Liver (tissue), 9 donors: ENCODE measurements around the gene AHI1. TPM values are rescaled to one million over a fixed set of nuclear protein-coding genes. Genes with fewer than 3 reads are reported as not detected.

Source experiments
- DNase-seq: peaks from one replicate; pipeline ENCODE4 v3.0.0-alpha.2; 2017; ENCODE audit warnings: low spot score
- H3K27ac ChIP-seq, 2 donors: one replicate each; pipeline ENCODE4 v1.7.0; 2013; ENCODE audit warnings: inconsistent platforms in 2 of 2, low read length in 2 of 2, control low read depth in 1 of 2, low read depth in 1 of 2, mild to moderate bottlenecking in 1 of 2
- H3K27me3 ChIP-seq, 4 donors: one replicate each; pipeline versions ENCODE4 v1.6.1 to v1.7.0; 2013; ENCODE audit warnings: low read length in 3 of 4, inconsistent platforms in 1 of 4, mild to moderate bottlenecking in 1 of 4, moderate library complexity in 1 of 4; ENCODE audit not compliant: control insufficient read depth in 4 of 4, insufficient read depth in 4 of 4
- H3K36me3 ChIP-seq, 4 donors: one replicate each; pipeline versions ENCODE4 v1.6.1 to v1.7.0; 2013; ENCODE audit warnings: low read length in 3 of 4, mild to moderate bottlenecking in 3 of 4, low read depth in 1 of 4, moderate library complexity in 1 of 4; ENCODE audit not compliant: control insufficient read depth in 4 of 4, insufficient read depth in 3 of 4
- H3K4me1 ChIP-seq, 4 donors: one replicate each; pipeline versions ENCODE4 v1.6.1 to v1.7.0; 2013; ENCODE audit warnings: low read length in 3 of 4, mild to moderate bottlenecking in 3 of 4, moderate library complexity in 1 of 4; ENCODE audit not compliant: control insufficient read depth in 4 of 4, insufficient read depth in 4 of 4
- H3K4me3 ChIP-seq, 3 donors: one replicate each; pipeline versions ENCODE4 v1.6.1 to v1.7.0; 2013; ENCODE audit warnings: low read length in 3 of 3, control low read depth in 1 of 3, low read depth in 1 of 3, mild to moderate bottlenecking in 1 of 3
- H3K9ac ChIP-seq, 2 donors: one replicate each; pipeline ENCODE4 v1.7.0; 2013; ENCODE audit warnings: low read length in 2 of 2, mild to moderate bottlenecking in 2 of 2, moderate library complexity in 2 of 2, control low read depth in 1 of 2, low read depth in 1 of 2
- H3K9me3 ChIP-seq, 4 donors: one replicate each; pipeline versions ENCODE4 v1.6.1 to v1.7.0; 2013; ENCODE audit warnings: low read length in 3 of 4; ENCODE audit not compliant: control insufficient read depth in 4 of 4
- ATF3 ChIP-seq: IDR thresholded peaks from 2 replicates; pipeline ENCODE4 v1.6.1; 2016; ENCODE audit warnings: antibody characterized with exemption
- FOXA2 ChIP-seq: IDR thresholded peaks from 2 replicates; pipeline ENCODE4 v1.6.1; 2016; ENCODE audit warnings: antibody characterized with exemption
- GABPA ChIP-seq, 2 donors: IDR thresholded peaks in 1 of 2; conservative IDR thresholded peaks in 1 of 2; 2 replicates each; pipeline ENCODE4 v1.6.1; 2016; ENCODE audit warnings: antibody characterized with exemption in 2 of 2, mild to moderate bottlenecking in 1 of 2, moderate library complexity in 1 of 2
- HNF4A ChIP-seq, 2 donors: conservative IDR thresholded peaks; 2 replicates each; pipeline ENCODE4 v1.6.1; 2016; ENCODE audit warnings: antibody characterized with exemption in 2 of 2, mild to moderate bottlenecking in 2 of 2
- HNF4G ChIP-seq: IDR thresholded peaks from 2 replicates; pipeline ENCODE4 v1.6.1; 2016; ENCODE audit warnings: antibody characterized with exemption
- JUND ChIP-seq, 2 donors: IDR thresholded peaks; 2 replicates each; pipeline ENCODE4 v1.6.1; 2016; ENCODE audit warnings: antibody characterized with exemption in 2 of 2
- RAD21 ChIP-seq, 2 donors: IDR thresholded peaks; 2 replicates each; pipeline ENCODE4 v1.6.1; 2016; ENCODE audit warnings: antibody characterized with exemption in 2 of 2, mild to moderate bottlenecking in 2 of 2
- RXRA ChIP-seq, 2 donors: IDR thresholded peaks; 2 replicates each; pipeline ENCODE4 v1.6.1; 2017 to 2018; ENCODE audit warnings: antibody characterized with exemption in 2 of 2, mild to moderate bottlenecking in 1 of 2
- TAF1 ChIP-seq: conservative IDR thresholded peaks from 2 replicates; pipeline ENCODE4 v1.6.1; 2016; ENCODE audit warnings: antibody characterized with exemption, mild to moderate bottlenecking
- WGBS: extraction: QIAGEN DNeasy Blood & Tissue Kit; methylation state at CpG from one replicate; pipeline ENCODE4 v1.1.7; 2013; 5-methylcytosine and 5-hydroxymethylcytosine counted together
- polyA plus RNA-seq, 2 donors: library from polyadenylated mRNA; stranded (reverse) in 1 of 2; unstranded in 1 of 2; fragments of 200-250 nt in 1 of 2; fragments of >200 nt in 1 of 2; fragmentation: Nextera tagmentation in 1 of 2; extraction: Ambion mirVana in 1 of 2; gene quantifications; one replicate each; pipeline versions ENCODE4 v1.2.1 to v1.2.3, GENCODE V29; 2013 to 2015
- total RNA-seq, 2 donors: library from RNA; depleted of rRNA; stranded (reverse); fragments of >200 nt; gene quantifications; one replicate each; pipeline ENCODE4 v1.2.3, GENCODE V29; 2014
- TF ChIP-seq, protein P1 (sequence below): IDR thresholded peaks from 2 replicates; pipeline ENCODE4 v1.6.1; 2016; ENCODE audit warnings: antibody characterized with exemption
- TF ChIP-seq, protein P2 (sequence below): IDR thresholded peaks from 2 replicates; pipeline ENCODE4 v1.6.1; 2016; ENCODE audit warnings: antibody characterized with exemption, mild to moderate bottlenecking
- TF ChIP-seq, protein P3 (sequence below): IDR thresholded peaks from 2 replicates; pipeline ENCODE4 v1.6.1; 2016; ENCODE audit warnings: antibody characterized with exemption
- donor health status: healthy.
- donor health status: healthy.
- donor health status: healthy.
- donor health status: healthy.
- donor health status: healthy.

Gene AHI1
- total and polyA plus RNA-seq, 4 donors = 2.0 to 14.4 (median 9.0) TPM

DNA sequence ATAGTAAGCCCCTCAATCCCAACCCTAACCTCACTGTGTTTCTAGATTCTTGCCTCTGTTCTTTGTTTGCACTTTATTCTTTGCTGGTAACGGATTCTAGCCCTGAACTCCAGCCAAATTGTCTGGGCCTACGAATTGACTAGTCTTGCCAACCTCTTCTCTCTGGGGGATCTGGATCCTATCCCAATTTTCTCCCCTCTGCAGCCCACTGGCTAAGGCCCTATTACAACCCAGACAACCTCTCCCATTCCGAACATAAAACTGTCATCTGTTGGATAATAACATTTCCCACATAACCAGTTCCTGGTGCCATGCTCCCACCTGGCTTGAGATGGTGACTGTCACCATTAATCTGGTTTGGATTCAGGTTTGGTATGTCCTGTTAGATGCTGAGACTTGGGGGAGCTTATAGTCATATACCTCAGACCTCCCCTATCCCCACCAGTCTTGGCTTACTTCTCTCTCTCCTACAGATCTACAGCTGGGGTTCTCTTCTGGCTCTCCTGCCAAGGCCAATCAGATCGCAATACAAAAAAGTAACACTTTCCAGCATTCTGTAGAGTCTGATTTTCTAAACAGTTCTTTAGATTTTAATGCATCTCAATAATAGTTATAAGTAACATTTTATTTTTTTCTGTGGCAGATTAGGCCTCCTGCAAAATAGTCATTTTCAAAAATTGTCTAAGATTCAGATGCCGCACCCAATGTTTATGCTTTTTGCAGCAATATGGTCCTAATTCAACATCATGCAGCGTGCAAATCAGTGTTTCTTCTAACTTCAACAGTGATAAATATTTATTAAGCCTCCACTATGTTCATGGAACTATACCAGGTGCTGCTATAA is 29.8 kb upstream of the AHI1 start:
- TF ChIP-seq ATF3 (no peak), FOXA2 (no peak), RAD21 (IDR thresholded peaks at IDR 0.05) (no peak), TAF1 (no peak)
- TF ChIP-seq, protein P1, sequence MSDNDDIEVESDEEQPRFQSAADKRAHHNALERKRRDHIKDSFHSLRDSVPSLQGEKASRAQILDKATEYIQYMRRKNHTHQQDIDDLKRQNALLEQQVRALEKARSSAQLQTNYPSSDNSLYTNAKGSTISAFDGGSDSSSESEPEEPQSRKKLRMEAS = no peak
- TF ChIP-seq, protein P2, sequence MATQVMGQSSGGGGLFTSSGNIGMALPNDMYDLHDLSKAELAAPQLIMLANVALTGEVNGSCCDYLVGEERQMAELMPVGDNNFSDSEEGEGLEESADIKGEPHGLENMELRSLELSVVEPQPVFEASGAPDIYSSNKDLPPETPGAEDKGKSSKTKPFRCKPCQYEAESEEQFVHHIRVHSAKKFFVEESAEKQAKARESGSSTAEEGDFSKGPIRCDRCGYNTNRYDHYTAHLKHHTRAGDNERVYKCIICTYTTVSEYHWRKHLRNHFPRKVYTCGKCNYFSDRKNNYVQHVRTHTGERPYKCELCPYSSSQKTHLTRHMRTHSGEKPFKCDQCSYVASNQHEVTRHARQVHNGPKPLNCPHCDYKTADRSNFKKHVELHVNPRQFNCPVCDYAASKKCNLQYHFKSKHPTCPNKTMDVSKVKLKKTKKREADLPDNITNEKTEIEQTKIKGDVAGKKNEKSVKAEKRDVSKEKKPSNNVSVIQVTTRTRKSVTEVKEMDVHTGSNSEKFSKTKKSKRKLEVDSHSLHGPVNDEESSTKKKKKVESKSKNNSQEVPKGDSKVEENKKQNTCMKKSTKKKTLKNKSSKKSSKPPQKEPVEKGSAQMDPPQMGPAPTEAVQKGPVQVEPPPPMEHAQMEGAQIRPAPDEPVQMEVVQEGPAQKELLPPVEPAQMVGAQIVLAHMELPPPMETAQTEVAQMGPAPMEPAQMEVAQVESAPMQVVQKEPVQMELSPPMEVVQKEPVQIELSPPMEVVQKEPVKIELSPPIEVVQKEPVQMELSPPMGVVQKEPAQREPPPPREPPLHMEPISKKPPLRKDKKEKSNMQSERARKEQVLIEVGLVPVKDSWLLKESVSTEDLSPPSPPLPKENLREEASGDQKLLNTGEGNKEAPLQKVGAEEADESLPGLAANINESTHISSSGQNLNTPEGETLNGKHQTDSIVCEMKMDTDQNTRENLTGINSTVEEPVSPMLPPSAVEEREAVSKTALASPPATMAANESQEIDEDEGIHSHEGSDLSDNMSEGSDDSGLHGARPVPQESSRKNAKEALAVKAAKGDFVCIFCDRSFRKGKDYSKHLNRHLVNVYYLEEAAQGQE = no peak
- 87% methylated on average over 6 of the region's 6 CpGs for WGBS
- Histone ChIP-seq H3K9me3 (no peaks in the 10 kb centered on the region), H3K4me3 (no peak overlapping the region), H3K4me1 (peaks cover 0 to 7% (median 0%) of the 10 kb centered on the region in 4 donors), H3K27me3 (no peaks in the 10 kb centered on the region), H3K9ac (no peak overlapping the region), H3K27ac (no peak overlapping the region), H3K36me3 (no peaks in the 10 kb centered on the region)
- DNase-seq = no peak

- no peaks in the 10 kb centered on the region for H3K27me3 ChIP-seq
- WGBS = 100% methylated on average over 1 of the region's 1 CpG
- TF ChIP-seq ATF3 = no peak
- no peak for TF ChIP-seq HNF4G
- no peak for TF ChIP-seq RAD21 (IDR thresholded peaks at IDR 0.05)
- TF ChIP-seq, protein P3, sequence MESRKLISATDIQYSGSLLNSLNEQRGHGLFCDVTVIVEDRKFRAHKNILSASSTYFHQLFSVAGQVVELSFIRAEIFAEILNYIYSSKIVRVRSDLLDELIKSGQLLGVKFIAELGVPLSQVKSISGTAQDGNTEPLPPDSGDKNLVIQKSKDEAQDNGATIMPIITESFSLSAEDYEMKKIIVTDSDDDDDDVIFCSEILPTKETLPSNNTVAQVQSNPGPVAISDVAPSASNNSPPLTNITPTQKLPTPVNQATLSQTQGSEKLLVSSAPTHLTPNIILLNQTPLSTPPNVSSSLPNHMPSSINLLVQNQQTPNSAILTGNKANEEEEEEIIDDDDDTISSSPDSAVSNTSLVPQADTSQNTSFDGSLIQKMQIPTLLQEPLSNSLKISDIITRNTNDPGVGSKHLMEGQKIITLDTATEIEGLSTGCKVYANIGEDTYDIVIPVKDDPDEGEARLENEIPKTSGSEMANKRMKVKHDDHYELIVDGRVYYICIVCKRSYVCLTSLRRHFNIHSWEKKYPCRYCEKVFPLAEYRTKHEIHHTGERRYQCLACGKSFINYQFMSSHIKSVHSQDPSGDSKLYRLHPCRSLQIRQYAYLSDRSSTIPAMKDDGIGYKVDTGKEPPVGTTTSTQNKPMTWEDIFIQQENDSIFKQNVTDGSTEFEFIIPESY = no peak
- TF ChIP-seq FOXA2 = no peak
- TF ChIP-seq TAF1 = no peak
- no peak for TF ChIP-seq GABPA (IDR thresholded peaks at IDR 0.05 in 1 of 2, conservative IDR thresholded peaks at IDR 0.05 in 1 of 2)
- TF ChIP-seq HNF4A (conservative IDR thresholded peaks at IDR 0.05) = no peak
- TF ChIP-seq JUND (IDR thresholded peaks at IDR 0.05) = no peak
- TF ChIP-seq, protein P2 = no peak
- no peak for TF ChIP-seq RXRA (IDR thresholded peaks at IDR 0.05)
Measured at GRCh38 chr6:135525594-135525993, 28.1 kb upstream of the AHI1 start.

More at GRCh38 chr6:135525594-135525993, 28.1 kb upstream of the AHI1 start:
- Histone ChIP-seq H3K9ac (no peak overlapping the region), H3K4me3 (no peak overlapping the region), H3K9me3 (no peaks in the 10 kb centered on the region), H3K27ac (no peak overlapping the region), H3K4me1 (peaks cover 0 to 7% (median 0%) of the 10 kb centered on the region in 4 donors), H3K36me3 (no peaks in the 10 kb centered on the region)
- DNase-seq = no peak
